ENCODE measurements around the gene ZNF354B. TPM values are rescaled to one million over a fixed set of nuclear protein-coding genes. Genes with fewer than 3 reads are reported as not detected.
"Not testable (repeated sequence)": the region's sequence is repeated elsewhere in the genome, so short reads cannot be mapped to it uniquely, and the experiment has no call there.

Gene ZNF354B
- 10 to 100 TPM; 12.9 to 13.0 TPM for total RNA-seq

GRCh38 chr5:178859625-178860521 is at the start of gene ZNF354B:
ZNF354B (plus strand) TSS chr5:178859953; CDS start chr5:178861048, 1,095 bp downstream.
- H3K27me3 Mint-ChIP-seq (ENCODE audit: low read depth) = peaks cover 6% of the 10 kb centered on the region
- peaks cover 11 to 18% of the 10 kb centered on the region in 2 donors for H3K36me3 Mint-ChIP-seq (ENCODE audit: insufficient read depth in 2 of 2)
- H3K9me3 Mint-ChIP-seq = no peaks in the 10 kb centered on the region
- H3K4me1 Mint-ChIP-seq (ENCODE audit: low read depth) = peaks cover 29% of the 10 kb centered on the region
- ATAC-seq (replicated peaks in 1 of 2) (peak; percentile 98 to 99), DNase-seq (peak; percentile 86 to 89)
- peak within 1 kb of the TSS; percentile 96 to 97 for H3K4me3 Mint-ChIP-seq
- peak within 1 kb of the TSS; percentile 81 for H3K27ac Mint-ChIP-seq

DNA sequence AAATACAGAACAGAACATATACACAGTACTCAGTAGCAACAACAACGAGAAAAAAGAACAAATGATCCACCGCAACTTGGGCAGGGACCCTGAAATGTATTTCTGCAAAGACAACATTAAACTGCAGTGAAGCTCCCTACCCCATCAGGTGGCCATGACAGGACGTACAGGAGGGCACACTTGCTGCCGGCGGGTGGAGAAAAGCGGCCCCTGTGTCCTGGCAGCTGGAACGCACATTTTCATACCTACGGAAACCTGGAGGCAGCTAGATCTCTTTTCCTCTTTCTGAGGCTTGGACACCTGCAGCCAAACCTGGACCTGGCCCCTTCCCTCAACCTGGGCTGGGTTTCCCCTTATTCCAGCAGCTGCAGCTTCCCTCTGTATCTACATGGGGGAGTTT is 42.2 kb upstream of the ZNF354B start:
- H3K9me3 Mint-ChIP-seq = no peaks in the 10 kb centered on the region
- no peak for ATAC-seq (replicated peaks in 1 of 2)
- H3K36me3 Mint-ChIP-seq (ENCODE audit: insufficient read depth in 2 of 2) = no peaks in the 10 kb centered on the region
- peaks cover 1% of the 10 kb centered on the region for H3K27me3 Mint-ChIP-seq (ENCODE audit: low read depth)
- H3K27ac Mint-ChIP-seq = no peak overlapping the region
- no peaks in the 10 kb centered on the region for H3K4me1 Mint-ChIP-seq (ENCODE audit: low read depth)
- no peak for DNase-seq
- H3K4me3 Mint-ChIP-seq = no peak overlapping the region

- H3K27ac Mint-ChIP-seq = no peak overlapping the region
- ATAC-seq (replicated peaks in 1 of 2) (no peak), DNase-seq (no peak)
- H3K36me3 Mint-ChIP-seq (ENCODE audit: insufficient read depth in 2 of 2) = no peaks in the 10 kb centered on the region
- H3K4me3 Mint-ChIP-seq = no peak overlapping the region
- H3K4me1 Mint-ChIP-seq (ENCODE audit: low read depth) = no peaks in the 10 kb centered on the region
- no peaks in the 10 kb centered on the region for H3K9me3 Mint-ChIP-seq
- no peaks in the 10 kb centered on the region for H3K27me3 Mint-ChIP-seq (ENCODE audit: low read depth)
Observed at GRCh38 chr5:178818094-178818493, 41.7 kb upstream of the ZNF354B start.

DNA sequence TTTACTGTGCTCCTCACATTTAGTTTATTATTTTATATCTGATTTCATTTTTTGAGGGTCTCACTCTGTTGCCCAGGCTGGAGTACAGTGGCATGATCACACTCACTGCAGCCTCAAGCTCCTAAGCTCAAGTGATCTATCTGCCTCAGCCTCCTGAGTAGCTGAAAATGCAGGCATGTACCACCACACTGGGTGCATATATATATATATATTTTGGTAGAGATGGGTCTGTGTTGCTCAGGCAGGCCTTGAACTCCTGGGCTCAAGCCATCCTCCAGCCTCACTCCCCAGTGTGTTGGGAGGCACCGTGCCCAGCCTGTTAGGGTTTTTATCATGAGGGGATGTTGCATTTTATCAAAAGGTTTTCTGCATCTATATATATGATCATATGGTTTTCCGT is 39.8 kb upstream of the ZNF354B start:
- no peak overlapping the region for H3K4me3 Mint-ChIP-seq
- no peaks in the 10 kb centered on the region for H3K9me3 Mint-ChIP-seq
- H3K27ac Mint-ChIP-seq = no peak overlapping the region
- DNase-seq (no peak), ATAC-seq (replicated peaks in 1 of 2) (no peak)
- no peaks in the 10 kb centered on the region for H3K36me3 Mint-ChIP-seq (ENCODE audit: insufficient read depth in 2 of 2)
- no peaks in the 10 kb centered on the region for H3K4me1 Mint-ChIP-seq (ENCODE audit: low read depth)
- H3K27me3 Mint-ChIP-seq (ENCODE audit: low read depth) = no peaks in the 10 kb centered on the region

DNA sequence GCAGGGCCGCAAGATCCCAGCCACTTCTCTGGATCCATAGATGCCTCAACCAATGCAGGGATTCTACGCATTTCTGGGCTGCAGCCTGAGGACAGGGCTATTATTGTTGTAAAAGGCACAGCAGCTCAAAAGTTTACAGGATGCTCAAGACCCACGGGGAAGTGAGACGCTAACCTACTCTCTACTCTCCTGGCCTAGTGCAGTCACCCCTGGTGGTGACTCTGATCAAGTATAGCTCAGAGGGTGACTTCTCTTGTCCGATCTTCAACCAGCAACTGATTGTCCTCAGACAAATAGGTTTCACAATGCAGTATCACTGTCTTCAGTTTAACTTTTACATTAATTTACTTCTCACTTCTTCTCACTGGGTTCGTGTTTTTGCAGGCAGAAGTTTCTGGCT is 34.3 kb upstream of the ZNF354B start:
- ATAC-seq (replicated peaks in 1 of 2) (no peak), DNase-seq (no peak)
- no peaks in the 10 kb centered on the region for H3K4me1 Mint-ChIP-seq (ENCODE audit: low read depth)
- no peaks in the 10 kb centered on the region for H3K36me3 Mint-ChIP-seq (ENCODE audit: insufficient read depth in 2 of 2)
- no peak overlapping the region for H3K4me3 Mint-ChIP-seq
- no peaks in the 10 kb centered on the region for H3K27me3 Mint-ChIP-seq (ENCODE audit: low read depth)
- H3K27ac Mint-ChIP-seq = no peak overlapping the region
- no peaks in the 10 kb centered on the region for H3K9me3 Mint-ChIP-seq

DNA sequence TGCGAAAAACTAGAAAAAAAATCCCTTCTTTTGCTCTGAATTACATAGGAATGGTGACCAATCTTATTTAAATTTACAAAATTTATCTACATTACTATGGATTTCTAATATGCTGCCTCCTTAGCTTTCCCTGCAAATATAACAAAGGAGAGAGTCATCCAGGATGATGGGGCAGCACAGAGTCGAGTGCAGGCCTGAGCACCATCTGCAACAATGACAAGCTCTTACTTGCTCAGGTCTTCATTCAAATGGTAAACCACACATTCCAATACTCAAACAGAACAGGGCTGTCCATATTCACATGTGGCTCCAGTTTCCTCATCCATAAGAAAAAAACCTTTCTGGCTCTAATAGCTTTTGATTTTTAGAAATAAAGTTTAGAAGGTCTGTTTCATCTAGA is 33.5 kb upstream of the ZNF354B start:
- Mint-ChIP-seq H3K36me3 (ENCODE audit: insufficient read depth in 2 of 2) (no peaks in the 10 kb centered on the region), H3K27ac (no peak overlapping the region), H3K9me3 (no peaks in the 10 kb centered on the region), H3K4me3 (no peak overlapping the region), H3K27me3 (ENCODE audit: low read depth) (no peaks in the 10 kb centered on the region), H3K4me1 (ENCODE audit: low read depth) (no peaks in the 10 kb centered on the region)
- ATAC-seq (replicated peaks in 1 of 2) (no peak), DNase-seq (no peak)

- ATAC-seq (replicated peaks in 1 of 2) = no peak
- H3K4me3 Mint-ChIP-seq = no peak overlapping the region
- H3K36me3 Mint-ChIP-seq (ENCODE audit: insufficient read depth in 2 of 2) = no peaks in the 10 kb centered on the region
- no peaks in the 10 kb centered on the region for H3K9me3 Mint-ChIP-seq
- no peaks in the 10 kb centered on the region for H3K4me1 Mint-ChIP-seq (ENCODE audit: low read depth)
- DNase-seq = no peak
- H3K27me3 Mint-ChIP-seq (ENCODE audit: low read depth) = no peaks in the 10 kb centered on the region
- H3K27ac Mint-ChIP-seq = no peak overlapping the region
Observed at GRCh38 chr5:178827636-178828035, 32.1 kb upstream of the ZNF354B start.

GRCh38 chr5:178831049-178831448 is 28.7 kb upstream of the ZNF354B start:
- no peak overlapping the region for H3K27ac Mint-ChIP-seq

DNA sequence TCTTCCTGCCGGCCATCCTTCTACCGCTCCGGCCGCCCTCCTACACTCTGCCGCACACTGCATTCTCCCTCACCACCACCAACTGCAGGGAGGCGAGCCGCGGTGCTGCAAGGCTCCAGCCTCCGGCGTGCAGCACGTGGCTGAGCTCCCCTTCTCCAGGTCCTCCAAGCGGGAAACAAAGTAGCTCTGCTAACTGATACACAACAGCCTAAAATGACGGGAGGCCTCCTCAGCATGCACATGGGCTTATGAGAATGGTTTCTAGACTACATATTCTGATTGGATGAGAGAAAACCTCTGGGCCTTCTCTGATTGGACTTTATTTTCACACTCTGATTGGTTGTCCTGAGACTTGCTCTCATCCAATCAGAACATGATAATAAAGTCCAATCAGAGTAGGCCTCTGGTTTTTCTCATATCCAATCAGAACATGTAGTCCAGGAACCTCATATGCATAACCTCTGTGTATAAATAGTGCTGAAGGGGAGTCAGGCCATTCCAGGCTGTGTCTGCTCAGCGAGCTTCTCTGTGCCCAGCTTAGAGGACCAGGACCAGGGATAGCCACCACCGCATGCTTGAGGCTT is 27.0 kb upstream of the ZNF354B start:
- Mint-ChIP-seq H3K36me3 (ENCODE audit: insufficient read depth in 2 of 2) (no peaks in the 10 kb centered on the region), H3K9me3 (no peaks in the 10 kb centered on the region), H3K27ac (no peak overlapping the region), H3K4me1 (ENCODE audit: low read depth) (no peaks in the 10 kb centered on the region), H3K4me3 (no peak overlapping the region), H3K27me3 (ENCODE audit: low read depth) (no peaks in the 10 kb centered on the region)
- DNase-seq (no peak), ATAC-seq (replicated peaks in 1 of 2) (no peak)

More at GRCh38 chr5:178831049-178831448, 28.7 kb upstream of the ZNF354B start:
- H3K9me3 Mint-ChIP-seq = no peaks in the 10 kb centered on the region
- H3K4me3 Mint-ChIP-seq = no peak overlapping the region
- H3K27me3 Mint-ChIP-seq (ENCODE audit: low read depth) = no peaks in the 10 kb centered on the region
- no peaks in the 10 kb centered on the region for H3K36me3 Mint-ChIP-seq (ENCODE audit: insufficient read depth in 2 of 2)
- no peak for DNase-seq
- no peaks in the 10 kb centered on the region for H3K4me1 Mint-ChIP-seq (ENCODE audit: low read depth)
- ATAC-seq (replicated peaks in 1 of 2) = no peak

DNA sequence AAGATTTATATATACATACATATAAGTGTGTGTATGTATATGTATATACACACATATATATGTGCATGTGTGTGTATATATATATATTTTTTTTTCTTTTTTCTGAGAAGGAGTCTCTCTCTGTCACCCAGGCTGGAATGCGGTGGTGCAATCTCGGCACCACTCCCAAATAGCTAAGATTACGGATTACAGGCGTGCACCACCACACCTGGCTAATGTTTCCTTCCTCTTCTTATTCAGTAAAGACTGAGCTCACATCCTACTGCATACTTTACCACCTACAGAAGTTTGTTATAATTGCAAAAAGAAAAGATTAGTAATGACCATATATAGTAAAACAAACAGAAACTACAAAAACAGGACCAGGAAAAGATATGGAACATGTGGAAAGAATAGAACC is 23.1 kb upstream of the ZNF354B start:
- H3K9me3 Mint-ChIP-seq = no peaks in the 10 kb centered on the region
- DNase-seq = no peak
- H3K27ac Mint-ChIP-seq = no peak overlapping the region
- no peaks in the 10 kb centered on the region for H3K36me3 Mint-ChIP-seq (ENCODE audit: insufficient read depth in 2 of 2)
- H3K4me1 Mint-ChIP-seq (ENCODE audit: low read depth) = no peaks in the 10 kb centered on the region
- no peaks in the 10 kb centered on the region for H3K27me3 Mint-ChIP-seq (ENCODE audit: low read depth)
- no peak for ATAC-seq (replicated peaks in 1 of 2)
- no peak overlapping the region for H3K4me3 Mint-ChIP-seq

DNA sequence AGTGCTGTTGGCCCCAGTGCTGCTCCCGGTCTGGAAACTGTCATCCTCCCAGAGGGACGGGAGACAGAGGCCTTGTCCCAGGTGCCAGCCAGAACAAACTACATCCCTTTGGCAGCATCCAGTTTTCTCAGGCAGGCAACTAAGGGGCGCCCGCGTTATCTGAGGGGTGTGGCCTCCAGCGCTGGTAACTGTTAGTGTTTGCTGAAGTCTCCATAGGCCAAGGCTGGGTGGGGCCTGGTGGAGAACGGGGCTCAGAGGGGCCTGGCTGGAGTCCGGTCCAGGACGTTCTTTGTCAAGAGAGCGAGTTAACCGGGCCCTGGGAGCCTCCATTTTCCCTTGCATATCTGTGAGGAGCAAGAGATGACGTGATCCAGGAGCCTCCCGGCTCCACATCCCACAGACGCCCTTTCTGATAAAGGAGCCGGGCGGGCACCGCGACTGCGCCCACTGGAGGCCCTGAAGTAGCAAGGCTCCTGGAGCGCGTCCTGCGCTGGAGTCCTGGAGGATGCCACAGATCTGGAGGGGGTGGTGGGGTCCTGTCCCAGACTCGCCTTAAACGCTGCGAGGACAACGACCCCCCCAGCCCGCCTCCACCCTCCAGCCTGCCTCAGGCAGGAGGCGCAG is 20.9 kb upstream of the ZNF354B start:
- not testable (repeated sequence) for H3K27me3 Mint-ChIP-seq (ENCODE audit: low read depth); H3K36me3 Mint-ChIP-seq (ENCODE audit: insufficient read depth in 2 of 2); H3K9me3 Mint-ChIP-seq; H3K4me3 Mint-ChIP-seq; H3K27ac Mint-ChIP-seq; ATAC-seq (replicated peaks in 1 of 2); H3K4me1 Mint-ChIP-seq (ENCODE audit: low read depth); DNase-seq

- H3K4me1 Mint-ChIP-seq (ENCODE audit: low read depth) = no peaks in the 10 kb centered on the region
- no peaks in the 10 kb centered on the region for H3K36me3 Mint-ChIP-seq (ENCODE audit: insufficient read depth in 2 of 2)
- peak; percentile 64 to 77 for ATAC-seq (replicated peaks in 1 of 2)
- peak; percentile 53 to 65 for DNase-seq
- H3K4me3 Mint-ChIP-seq = no peak overlapping the region
- no peaks in the 10 kb centered on the region for H3K27me3 Mint-ChIP-seq (ENCODE audit: low read depth)
- H3K27ac Mint-ChIP-seq = no peak overlapping the region
- H3K9me3 Mint-ChIP-seq = no peaks in the 10 kb centered on the region
Observed at GRCh38 chr5:178839319-178839704, 20.4 kb upstream of the ZNF354B start.

DNA sequence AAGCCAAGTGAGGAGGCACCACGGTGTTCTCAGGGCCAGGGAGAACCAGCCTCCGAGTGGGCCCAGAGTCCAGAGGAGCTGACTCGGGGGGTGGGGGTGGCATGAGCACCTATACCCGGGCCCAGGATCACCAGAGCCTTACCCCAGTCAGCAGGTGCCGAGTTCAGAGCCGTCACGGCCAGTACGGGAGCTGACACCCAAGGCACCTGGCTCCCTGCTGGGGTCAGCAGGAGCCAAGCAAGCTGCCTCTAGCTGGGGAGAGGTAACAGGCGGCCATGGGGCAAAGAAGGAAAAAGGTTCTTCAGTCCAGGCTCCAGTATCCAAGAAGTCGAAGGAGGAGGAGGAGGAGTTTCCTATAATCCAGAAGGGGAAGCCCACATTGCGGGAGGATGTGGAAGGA is 19.4 kb upstream of the ZNF354B start:
- H3K9me3 Mint-ChIP-seq; ATAC-seq (replicated peaks in 1 of 2); H3K4me3 Mint-ChIP-seq; H3K4me1 Mint-ChIP-seq (ENCODE audit: low read depth); H3K27me3 Mint-ChIP-seq (ENCODE audit: low read depth); DNase-seq; H3K27ac Mint-ChIP-seq; H3K36me3 Mint-ChIP-seq (ENCODE audit: insufficient read depth in 2 of 2): not testable (repeated sequence)
